NCI-H345 treated with DMSO at 0.1 percent for 48 hours (cell line): Measurements from ENCODE around the gene EDNRA.
"Not testable (repeated sequence)": the region's sequence is repeated elsewhere in the genome, so short reads cannot be mapped to it uniquely, and the experiment has no call there.

ENCODE experiments used
- DNase-seq: peaks from one replicate; lab custom pipeline; 2025; ENCODE audit not compliant: unreplicated experiment; lab: John Stamatoyannopoulos, UW

The EDNRA gene

DNA sequence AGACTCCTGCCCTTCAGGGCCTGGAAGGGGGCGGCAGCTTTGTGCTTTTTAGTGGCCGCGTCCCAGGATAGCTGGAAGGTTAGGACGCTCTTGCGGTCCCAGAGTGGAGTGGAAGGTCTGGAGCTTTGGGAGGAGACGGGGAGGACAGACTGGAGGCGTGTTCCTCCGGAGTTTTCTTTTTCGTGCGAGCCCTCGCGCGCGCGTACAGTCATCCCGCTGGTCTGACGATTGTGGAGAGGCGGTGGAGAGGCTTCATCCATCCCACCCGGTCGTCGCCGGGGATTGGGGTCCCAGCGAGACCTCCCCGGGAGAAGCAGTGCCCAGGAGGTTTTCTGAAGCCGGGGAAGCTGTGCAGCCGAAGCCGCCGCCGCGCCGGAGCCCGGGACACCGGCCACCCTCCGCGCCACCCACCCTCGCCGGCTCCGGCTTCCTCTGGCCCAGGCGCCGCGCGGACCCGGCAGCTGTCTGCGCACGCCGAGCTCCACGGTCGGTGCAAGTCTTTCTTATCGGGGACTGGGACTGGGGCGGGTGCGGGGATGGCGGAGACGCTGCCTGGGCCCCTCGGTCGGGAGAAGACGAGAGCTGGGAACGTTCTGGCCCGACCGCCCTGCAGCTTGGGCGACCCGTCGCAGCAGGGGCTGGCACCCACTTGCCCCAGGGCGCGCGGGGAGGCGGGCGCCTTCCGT, at the start of gene EDNRA:
Gene EDNRA, plus strand, starts transcription at position 207 of the 686 bp plus-strand sequence. CDS start 4,585 bp downstream, outside the sequence.
- no peak for DNase-seq

DNA sequence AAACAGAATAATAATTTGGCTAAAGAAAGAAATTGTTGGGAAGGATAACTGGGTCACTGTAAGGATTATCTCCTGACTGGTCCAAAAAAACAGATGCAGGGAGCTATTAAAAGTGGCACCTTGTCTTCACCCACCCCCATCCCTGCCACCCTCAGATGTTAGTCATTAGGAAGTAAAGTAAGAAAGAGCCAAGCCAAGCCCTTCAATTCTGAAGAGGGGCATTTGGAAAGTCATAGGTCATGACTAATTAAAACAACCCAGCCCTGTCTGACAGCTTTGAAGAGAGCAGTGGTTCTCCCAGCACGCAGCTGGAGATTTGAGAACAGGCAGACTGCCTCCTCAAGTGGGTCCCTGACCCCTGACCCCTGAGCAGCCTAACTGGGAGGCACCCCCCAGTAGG, 46.5 kb upstream of the EDNRA start:
- not testable (repeated sequence) for DNase-seq

- no peak for DNase-seq
Measured at GRCh38 chr4:147440442-147440841, 40.5 kb upstream of the EDNRA start.

DNA sequence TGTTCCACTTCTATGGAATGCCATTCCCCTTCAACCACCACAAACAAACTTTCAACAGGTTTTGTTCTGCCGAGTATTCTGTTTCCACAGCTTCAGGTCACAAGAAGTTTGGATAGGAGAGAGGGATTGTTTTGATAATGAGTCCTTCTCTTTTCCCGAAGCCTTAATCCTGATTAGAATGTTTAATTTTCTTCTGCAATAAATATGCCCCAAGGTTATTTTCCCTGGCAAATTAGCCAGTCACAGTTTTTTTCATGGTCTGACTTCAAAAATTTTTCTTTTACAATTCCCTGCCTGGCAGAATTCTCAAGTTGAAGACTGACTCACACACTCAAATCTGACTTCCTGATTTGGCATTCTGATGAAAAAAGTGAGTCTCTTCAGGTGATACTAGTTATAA, 33.1 kb upstream of the EDNRA start:
- no peak for DNase-seq

DNA sequence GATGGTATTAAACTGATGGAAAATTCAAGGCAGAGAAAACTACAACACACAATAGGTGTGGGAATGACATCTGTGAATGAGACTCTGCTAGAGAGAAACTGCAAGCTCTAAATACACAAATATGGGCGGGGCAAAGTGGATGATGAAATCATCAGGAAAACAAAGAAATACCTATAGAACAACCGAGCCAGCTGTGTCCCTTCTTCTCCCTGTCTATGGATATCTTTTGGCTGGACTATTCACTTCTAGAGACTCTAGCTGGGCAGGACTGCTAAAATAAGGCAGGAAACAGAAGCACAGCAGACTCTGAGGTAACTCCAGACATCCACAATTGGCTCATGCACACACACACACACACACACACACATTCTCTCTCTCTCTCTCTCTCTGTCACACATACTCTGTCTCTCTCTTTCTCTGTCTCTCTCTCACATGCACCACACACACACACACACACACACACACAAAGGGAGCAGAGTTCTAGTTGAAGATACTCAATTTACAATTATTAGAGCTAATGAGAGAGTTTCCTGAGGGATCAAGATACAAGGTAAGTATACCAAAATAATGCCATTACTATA, 27.2 kb upstream of the EDNRA start:
- DNase-seq: no peak

GRCh38 chr4:147456706-147457105, 24.2 kb upstream of the EDNRA start:
- DNase-seq: no peak

DNA sequence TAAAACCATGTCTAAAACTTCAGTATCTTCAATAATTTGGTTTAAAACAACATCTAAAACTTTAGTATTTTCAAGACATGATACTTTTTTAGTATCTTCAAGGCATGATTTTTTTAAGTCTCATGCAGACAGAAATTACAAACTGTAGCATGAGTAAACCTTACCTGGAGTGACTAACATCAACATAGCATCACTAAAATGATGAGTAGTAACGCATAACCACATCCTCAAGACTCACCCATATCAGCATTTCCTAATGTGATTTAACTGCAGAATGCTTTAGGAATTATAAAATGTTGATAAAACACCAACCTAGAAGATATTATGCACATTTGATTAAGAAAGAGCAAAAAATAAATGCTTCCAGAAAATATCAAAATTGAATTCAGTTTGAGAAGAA, 19.7 kb upstream of the EDNRA start:
- DNase-seq: no peak

GRCh38 chr4:147463065-147463464, 17.8 kb upstream of the EDNRA start:
- DNase-seq: no peak

- DNase-seq: no peak
Measured at GRCh38 chr4:147465461-147465860, 15.4 kb upstream of the EDNRA start.

DNA sequence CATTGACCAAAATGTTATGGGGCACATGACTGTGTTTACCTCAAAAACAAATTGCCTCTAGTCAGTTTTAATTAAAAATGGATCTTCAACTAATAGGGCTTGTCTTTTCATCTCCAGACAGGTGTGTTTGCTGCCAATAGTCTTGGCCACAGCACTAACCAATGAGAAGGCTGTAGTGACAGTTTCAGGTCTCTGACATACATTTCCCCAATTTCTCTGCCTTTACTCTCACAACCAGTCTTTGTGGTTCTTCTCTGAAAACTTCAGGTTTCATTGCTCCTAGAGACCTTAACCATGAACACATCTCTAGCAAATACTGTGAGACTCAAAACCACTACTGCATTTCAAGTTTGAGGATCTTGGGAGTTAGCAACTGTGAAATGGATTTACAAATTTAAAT, 3.5 kb upstream of the EDNRA start:
- no peak for DNase-seq

- no peak for DNase-seq
Measured at GRCh38 chr4:147479376-147479775, 1.5 kb upstream of the EDNRA start.

DNA sequence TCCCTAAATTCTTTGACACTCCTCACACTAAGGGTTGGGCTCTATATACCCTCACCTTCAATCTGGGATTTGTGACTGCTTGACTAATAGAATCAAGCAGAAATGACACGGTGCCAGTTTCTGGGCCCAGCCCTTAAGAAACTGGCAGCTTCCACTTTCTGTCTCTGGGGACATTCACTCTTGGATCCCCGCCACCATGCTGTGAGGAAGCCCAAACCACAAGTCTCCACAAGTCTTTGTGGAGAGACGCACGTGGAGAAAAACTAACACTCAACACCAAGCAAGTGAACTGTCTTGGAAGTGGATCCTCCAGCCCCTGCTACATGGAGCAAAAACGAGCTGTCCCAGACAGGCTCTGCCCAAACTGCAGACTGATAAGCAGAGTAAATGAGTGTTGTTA, 1.1 kb upstream of the EDNRA start:
- no peak for DNase-seq

DNA sequence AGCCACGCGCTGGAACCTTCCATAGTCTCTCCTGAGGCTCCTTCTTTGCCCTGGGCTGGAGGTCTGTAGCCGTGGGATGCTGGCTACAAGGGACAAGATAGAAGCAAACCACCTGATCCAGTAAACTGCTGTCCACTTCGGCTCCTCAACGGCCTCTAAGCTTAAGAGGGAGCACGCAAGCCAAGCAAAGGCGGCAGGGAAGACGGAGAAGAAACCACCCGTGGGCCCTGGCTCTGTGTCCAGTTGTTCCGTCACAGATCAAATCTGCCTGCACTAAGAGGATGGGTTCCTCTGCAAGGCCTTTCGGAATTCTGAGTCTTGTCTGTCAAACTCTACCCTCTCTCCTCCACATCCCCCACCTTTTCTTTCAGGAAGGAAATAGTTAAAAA, 401 bp upstream of the EDNRA start:
- no peak for DNase-seq

DNA sequence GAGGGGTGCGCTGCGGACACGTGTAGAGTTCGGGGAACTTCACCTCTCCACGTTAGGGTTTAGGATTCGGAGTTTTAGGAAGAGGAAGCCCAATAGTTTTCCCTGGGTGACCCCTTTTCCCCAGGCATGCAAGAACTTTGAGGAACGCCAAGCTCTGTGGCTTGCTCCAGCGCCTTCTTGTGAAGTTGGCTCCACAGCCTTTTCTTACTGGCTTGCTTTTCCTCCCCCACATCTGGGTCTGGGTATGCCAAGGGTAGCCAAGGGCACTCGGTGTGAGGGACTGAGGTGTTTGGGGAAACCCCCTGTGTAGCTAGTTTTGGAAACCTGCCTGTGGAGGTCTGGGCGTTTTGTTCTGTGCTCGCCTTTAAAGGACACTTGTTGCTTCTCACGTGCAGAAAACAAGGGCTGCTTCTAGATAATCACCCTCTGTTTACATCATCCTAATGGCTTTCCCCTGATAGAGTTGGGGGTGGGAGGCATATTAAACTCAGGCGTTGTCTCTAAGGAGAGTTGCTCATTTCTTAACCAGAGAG, 746 bp downstream of the EDNRA start:
- DNase-seq: no peak

GRCh38 chr4:147482281-147482680, 1.4 kb downstream of the EDNRA start:
- DNase-seq: no peak

DNA sequence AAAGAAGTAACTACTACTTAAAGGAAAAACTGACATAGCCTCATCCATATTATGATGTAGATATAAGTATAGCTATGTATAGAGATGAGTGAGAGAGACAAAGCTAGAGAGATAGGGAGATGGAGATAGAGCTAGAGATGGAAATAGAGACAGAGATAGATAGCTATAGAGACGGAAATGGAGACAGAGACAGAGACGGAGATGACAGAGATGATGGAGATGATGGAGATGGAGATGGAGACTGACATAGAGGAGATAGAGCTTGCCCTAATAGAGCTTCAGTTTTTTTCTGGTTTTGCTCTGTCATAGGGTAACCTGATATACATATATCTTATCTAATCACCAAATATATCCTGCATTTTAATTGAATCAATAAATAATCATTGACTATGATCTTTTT, 4.3 kb downstream of the EDNRA start:
- DNase-seq: no peak

DNA sequence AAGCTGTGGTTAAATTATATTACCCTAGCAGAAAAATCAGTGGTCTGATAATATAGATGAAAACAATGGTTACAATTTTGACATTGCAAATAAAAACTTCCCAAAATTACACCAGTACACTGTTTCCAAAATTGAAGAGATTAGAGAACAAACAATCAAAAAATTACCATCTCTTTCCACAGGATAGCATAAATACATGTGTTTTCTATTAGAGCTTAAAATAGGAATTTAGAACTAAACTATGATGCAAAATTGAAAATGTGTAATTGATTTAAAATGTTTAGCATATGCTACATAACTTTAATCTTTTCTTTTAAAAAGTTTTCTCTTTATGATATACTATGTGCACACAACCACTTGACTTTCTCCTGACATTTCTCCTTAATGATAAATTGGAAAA, 6.7 kb downstream of the EDNRA start:
- no peak for DNase-seq

DNA sequence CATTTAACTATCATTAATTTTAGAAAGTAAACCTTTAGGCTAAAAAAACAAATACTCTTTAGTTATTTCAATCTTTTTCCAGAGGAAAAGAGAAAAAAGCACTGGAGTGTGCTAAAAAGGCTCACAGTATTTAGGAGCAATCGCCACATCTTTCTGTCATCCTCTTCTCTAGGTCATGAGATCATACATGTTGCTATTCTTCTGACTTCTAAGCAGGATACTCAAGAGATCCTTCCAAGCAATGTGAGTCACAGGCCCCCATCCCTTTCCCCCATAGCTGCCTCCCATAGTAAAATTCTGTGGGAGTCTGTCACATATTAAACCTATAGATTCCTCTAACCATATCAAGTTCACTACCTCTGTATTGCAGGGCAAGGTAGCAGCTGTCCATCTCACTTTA, 7.7 kb downstream of the EDNRA start:
- DNase-seq: no peak

- no peak for DNase-seq
Measured at GRCh38 chr4:147491086-147491485, 10.2 kb downstream of the EDNRA start.

DNA sequence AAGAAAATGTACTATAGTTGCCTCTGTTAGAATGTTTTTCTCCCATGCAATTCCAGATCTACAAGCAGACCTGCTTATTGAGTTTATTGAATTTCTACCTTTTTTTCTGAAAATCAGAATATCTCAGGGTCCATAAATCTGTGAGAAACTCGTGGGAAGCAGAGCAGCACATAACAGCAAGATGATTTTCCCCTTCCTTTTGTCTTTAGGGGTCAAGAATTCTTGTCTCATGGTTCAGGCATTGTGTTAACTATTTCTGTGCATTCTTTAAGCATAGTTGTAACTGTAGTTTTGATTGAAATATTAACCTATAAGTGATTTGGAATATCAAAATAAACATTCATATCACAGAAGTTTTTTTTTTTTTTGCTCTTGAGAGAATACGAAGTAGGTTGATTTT, 11.4 kb downstream of the EDNRA start:
- no peak for DNase-seq

GRCh38 chr4:147492761-147493160, 11.9 kb downstream of the EDNRA start:
- no peak for DNase-seq

DNA sequence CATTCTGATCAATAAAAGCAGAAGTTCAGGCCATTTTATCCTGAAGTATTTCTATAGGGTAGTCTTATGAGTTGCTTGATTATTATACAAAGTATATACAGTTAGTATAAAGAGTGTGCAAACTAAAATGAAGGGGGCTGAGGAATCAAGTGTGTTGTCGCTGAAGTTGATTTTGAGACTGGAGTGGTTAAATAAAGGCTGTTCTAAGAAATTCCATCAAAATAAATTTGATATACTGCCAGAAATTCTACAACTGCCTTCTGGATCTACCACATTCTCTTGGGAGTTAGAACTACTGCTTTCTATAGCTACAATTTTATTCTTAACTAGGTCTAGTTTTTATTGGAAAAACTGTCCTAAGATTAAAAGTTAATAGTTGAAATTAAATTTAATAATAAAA, 12.4 kb downstream of the EDNRA start:
- DNase-seq: no peak

DNA sequence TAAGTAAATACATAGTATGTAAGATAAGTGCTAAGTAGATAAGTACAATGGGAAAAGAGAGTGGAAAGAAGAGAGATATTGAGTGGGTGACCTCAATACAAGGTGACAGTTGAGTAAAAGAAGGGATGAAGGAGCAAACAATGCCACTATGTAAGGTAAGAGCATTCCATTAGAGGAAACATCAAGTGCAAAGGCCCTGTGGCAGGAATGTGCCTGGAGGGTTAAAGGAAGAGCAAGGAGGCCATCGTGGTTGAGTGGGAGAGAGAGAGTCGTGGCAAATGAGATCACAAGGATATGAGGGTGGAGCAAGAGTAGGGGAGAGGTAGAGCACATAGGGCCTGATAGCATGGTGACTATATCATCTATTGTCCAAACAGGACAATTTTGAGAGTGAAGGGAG, 13.4 kb downstream of the EDNRA start:
- no peak for DNase-seq
